SH-SY5Y (cell line): ENCODE measurements around the gene TPH2.

ENCODE experiments used
- GATA2 ChIP-seq: IDR thresholded peaks from 2 replicates; pipeline ENCODE4 v1.6.1; 2011; ENCODE audit warnings: mild to moderate bottlenecking, low read depth, low read length
- GATA3 ChIP-seq: IDR thresholded peaks from 2 replicates; pipeline ENCODE4 v1.6.1; 2011; ENCODE audit warnings: low read depth, mild to moderate bottlenecking, low read length, moderate library complexity

TPH2 gene

GRCh38 chr12:71950404-71950803 is 11.8 kb downstream of the TPH2 start:
- no peak for TF ChIP-seq GATA2
- TF ChIP-seq GATA3 = no peak

DNA sequence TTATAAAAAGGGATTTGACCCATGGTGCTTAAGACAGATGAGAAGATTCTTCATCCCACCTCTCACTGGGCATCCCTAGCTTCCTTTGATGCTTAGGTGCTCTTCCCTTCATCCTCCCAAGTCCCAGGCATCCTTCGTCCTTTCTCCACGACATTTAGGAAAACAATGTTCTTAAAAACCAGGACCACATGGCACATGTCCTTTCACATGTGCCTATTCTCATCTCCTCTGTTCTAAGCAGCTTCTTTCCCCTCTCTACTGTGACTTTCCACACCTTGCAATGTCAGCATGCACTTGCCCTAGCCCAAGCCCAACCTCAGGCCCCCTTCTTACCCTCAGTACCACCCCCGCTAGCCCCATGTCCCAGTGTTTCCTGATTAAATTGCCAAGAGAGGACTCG is 12.2 kb downstream of the TPH2 start:
- TF ChIP-seq GATA2 = no peak
- TF ChIP-seq GATA3 = no peak

DNA sequence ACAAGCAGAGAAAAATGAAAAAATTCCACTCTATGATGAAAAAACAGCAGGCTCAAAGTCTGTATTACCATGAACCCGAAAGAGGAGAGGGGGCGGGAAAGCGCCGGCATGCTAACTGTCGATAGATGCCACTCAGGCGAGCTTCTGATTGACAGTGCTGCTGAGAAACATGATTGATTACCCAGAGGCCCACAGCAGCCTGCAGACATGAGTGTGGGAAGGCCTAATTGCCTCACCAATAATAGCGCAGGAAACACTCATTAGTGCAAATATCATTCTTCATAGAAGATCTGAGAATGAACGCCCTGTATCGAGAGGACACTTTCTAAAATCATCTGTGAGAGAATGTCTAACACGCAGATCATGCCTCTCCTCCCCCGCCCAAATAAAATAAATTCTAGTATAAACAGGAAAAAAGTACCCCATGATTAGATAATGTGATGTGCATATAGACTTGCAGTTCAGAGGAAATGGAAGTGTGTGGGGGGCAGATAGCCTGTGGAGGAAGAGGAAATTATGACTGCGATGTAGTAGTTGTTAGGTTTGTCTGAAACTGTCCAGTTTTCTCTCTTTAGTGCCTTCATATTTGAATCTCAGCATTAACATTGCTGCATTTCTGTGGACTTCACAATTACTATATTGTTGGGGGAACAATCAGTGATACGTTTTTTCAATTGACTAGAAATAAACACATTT is 15.6 kb downstream of the TPH2 start:
- no peak for TF ChIP-seq GATA2
- no peak for TF ChIP-seq GATA3

DNA sequence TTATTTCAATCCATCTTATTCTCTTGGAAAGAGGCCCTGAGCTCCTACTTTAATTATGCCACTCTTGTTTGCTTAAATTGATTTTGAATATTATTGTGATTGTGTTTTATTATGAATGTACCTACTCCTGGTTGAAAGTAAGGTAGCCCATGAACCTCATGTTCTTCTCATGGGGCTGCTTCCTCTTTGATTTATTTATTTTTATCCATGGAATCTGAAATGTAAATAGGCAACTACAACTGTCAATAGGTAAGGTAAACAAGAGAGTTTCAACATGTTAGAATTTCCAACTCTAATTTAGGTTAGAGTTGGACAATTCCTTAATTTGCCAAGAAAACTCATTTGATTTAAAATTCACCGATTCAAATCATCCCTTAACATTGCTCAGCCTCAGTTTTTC is 16.2 kb downstream of the TPH2 start:
- TF ChIP-seq GATA3 (no peak), GATA2 (no peak)

DNA sequence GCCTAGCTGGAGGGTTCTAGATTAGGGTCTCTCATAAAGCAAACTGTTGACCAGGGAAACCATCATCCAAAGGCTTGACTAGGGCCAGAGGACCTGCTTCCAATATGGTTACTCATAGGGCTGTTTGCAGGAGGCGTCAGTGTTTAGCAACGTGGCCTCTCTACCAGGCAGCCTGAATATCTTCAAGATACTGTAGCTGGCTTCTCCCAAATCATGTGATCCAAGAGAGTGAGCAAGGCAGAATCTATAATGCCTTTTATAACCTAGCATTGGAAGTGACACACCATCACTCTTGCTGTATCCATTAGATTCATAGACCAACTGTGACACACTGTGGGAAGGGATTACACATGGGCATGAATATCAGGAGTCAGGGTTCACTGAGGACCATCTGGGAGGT is 17.3 kb downstream of the TPH2 start:
- TF ChIP-seq GATA2 = no peak
- TF ChIP-seq GATA3 = no peak

DNA sequence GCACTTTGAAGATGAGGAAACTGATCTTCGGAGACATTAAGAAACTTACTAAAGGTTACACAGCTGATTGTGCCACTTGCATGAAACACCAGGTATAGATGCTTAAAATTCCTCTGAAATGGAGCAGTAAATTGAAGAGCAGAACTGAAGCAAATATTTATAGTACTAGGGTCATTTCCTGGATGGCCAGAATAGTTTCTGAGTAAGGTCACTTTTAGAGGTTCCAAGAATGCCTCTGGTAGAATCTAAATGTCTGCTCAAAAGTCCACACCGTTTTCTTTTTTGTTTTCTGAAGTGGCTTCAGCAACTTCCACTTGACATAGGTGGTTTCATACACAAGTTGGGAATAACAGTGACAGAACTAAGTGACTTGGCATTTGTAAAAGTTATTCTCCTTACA is 19.4 kb downstream of the TPH2 start:
- TF ChIP-seq GATA3 = no peak
- no peak for TF ChIP-seq GATA2

DNA sequence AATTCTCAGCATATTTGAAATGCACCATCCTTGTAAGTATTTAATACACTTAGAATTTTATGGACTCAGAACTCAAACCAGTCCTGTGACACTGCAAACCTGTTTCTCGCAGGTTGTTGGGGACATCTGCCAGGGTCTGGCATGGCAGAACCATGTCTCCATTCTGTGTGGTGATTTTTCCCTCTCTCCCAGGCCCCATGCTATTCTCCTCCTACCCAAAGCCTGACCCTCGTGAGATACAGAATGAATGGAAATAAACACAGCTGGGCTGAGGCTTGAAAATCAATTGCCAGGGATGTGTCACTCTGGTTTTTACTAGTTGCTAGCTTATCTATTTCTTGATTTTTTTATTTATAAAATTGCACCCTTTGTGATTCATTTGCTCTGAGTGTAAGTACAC is 19.8 kb downstream of the TPH2 start:
- TF ChIP-seq GATA3 = no peak
- TF ChIP-seq GATA2 = no peak

GRCh38 chr12:71958993-71959578 is 20.4 kb downstream of the TPH2 start:
- TF ChIP-seq GATA3 (no peak), GATA2 (no peak)

- TF ChIP-seq GATA2 = no peak
- no peak for TF ChIP-seq GATA3
Observed at GRCh38 chr12:71967211-71967610, 28.6 kb downstream of the TPH2 start.

GRCh38 chr12:71969330-71969729 is 30.7 kb downstream of the TPH2 start:
- no peak for TF ChIP-seq GATA3
- TF ChIP-seq GATA2 = no peak

DNA sequence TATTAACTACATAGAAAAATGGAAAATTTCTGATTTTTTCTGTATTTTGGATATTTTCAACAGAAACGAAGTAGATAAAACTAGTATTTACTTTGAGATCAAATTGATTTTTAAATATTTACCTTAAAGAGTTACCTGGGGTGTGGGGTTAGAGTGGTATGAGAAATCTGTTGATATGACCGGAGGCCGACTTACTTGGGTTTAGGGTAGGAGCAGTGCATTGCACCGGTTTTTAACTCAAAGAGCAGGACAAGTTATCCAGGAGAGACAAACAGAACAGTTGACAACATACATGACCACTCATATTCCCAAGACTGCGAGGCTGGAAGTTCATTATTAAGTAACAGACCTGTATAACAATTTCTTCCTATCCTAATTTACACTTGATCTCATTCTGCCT is 31.4 kb downstream of the TPH2 start:
- TF ChIP-seq GATA3 = no peak
- no peak for TF ChIP-seq GATA2

- TF ChIP-seq GATA2 (no peak), GATA3 (no peak)
Observed at GRCh38 chr12:71972441-71973074, 33.9 kb downstream of the TPH2 start.

- TF ChIP-seq GATA3 = no peak
- no peak for TF ChIP-seq GATA2
Observed at GRCh38 chr12:71973687-71974086, 35.0 kb downstream of the TPH2 start.

- no peak for TF ChIP-seq GATA3
- TF ChIP-seq GATA2 = no peak
Observed at GRCh38 chr12:71980538-71980937, 41.9 kb downstream of the TPH2 start.

GRCh38 chr12:71981149-71981548 is 42.5 kb downstream of the TPH2 start:
- no peak for TF ChIP-seq GATA3
- TF ChIP-seq GATA2 = no peak
